HG02642 (cell line): ENCODE results near the gene ECPAS.
"Not testable (repeated sequence)": the region's sequence is repeated elsewhere in the genome, so short reads cannot be mapped to it uniquely, and the experiment has no call there.

Experiments used
- ATAC-seq: cut with Tn5 transposase; IDR thresholded peaks from one replicate; pipeline ENCODE4 v1.9.1; 2021; ENCODE audit warnings: mild to moderate bottlenecking; ENCODE audit not compliant: unreplicated experiment, poor library complexity

Gene ECPAS

DNA sequence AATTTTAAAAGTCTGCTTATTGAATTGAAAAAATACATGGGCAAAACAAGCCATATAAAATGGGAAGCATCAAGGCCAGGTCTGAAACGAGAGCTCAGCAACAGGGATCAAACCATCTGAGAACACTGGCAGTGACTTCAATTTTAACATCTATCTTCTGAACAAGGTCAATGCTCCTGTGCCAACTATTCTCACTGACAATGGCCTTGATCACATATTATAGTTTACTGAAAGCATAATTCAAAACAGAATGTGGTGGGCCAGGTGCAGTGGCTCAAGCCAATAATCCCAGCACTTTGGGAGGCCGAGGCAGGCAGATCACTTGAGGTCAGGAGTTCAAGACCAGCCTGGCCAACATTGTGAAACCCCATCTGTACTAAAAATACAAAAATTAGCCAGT lies 9.0 kb downstream of the ECPAS start:
- no peak for ATAC-seq

DNA sequence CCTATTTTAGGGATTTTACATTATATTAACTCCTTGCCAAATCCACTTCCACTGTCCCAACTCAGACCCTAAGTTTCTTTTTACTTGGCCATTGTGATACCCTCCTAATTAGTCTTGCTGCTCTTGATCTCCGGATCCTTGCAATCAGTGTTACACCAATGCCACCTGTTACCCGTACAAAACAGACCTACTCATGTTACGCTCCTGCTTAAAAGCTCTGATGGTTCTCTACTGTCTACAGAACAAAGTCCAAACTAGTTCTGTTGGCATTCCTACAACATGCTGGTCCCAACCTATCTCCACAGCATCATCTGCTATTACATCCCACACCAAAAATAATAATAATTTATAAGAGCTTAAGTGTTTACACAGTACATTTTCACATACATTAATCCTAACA lies 9.8 kb downstream of the ECPAS start:
- ATAC-seq, result no peak

DNA sequence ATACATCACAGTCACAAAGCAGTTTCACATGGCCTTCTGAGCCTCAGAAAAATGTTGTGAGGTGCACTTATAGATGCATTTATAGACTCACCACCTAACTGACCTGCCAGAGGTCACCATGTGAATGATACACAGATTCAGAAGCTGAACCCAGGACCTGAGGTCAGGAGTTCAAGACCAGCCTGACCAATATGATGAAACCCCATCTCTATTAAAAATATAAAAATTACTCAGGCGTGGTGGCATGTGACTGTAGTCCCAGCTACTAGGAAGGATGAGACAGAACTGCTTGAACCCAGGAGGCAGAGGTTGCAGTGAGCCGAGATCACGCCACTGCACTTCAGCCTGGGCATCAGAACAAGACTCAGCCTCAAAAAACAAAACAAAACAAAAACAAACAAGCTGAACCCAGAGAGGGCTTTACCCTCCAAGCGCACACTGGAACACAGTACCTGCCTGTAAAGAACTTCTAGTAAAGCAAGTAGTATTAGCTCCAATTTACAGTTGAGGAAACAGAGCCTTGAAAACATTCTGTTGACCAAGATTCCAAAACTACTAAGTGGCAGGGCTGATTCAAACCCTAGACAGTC lies 16.3 kb downstream of the ECPAS start:
- ATAC-seq, result no peak

DNA sequence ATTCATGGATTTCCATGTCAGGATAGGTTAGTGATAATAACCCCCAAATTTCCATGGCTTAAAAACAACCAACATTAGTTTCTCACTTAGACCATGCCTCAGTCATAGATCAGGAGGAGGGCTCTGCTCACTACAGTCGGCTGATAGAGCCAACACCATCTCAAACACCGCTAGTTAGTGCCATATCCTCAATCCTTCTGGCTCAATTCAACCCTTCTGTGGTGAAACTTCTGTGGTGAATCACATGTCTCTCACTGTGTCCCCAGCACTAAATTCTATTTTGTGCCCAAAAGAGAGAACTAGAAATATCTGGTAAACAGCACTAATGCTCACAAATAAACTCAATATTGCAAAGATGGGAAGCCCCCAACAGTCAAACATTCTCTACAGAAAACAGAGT lies 21.1 kb downstream of the ECPAS start:
- no peak for ATAC-seq

DNA sequence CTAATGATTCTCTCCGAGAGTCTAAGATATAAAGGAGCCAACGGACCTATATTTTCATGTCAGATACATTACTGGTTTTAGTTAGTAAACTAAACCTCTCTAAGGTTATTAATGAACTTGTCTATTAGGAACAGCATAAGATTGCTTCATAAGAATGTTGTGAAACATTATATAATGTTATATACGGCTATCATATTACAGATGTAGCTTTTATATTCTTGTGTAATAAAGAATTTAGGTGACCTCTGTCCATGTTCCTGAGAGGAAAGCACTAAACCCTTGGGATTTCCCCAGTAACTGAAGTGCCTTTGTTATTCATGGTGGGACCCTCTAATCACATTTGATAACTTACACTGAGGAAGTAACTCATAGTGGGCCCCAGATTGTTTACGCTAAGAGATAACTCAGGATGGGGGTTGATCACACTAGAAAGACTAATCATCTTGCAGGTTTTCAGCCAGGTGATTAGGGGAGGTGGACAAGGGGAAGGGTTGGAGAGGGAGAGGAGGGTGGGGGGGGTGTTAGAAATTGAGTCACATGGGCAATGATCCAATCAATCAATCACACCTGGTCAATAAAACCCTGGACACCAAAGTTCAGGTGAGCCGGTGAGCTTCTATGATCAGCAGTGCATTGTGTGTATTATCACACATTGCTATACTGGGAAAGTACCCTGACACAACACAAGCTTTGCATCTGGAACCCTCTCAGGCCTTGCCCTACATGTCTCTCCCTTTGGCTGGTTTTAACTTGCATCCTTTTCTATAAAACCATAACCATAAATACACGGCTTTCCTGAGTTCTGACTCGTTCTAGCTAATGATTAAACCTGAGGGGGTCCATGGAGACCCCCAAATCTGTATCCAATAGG lies 25.8 kb downstream of the ECPAS start:
- ATAC-seq, result no peak

DNA sequence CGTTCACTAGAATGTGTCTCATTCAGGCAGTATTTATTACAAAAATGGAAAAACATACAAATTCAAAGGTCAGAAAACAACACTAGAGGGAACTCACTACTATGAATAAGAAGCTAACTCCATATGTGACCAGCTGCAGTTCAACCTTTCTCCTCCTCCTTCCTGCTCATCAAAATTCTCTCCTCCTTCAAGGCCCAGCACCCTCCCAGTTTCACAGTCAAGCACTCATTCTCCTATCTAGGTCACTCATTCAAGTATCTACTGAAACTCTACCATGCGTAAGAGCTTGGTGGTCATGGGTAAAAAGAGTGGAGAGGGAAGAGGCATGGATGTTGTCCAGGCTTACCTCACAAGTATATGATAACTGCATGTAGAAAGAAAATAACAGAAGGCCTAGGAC lies 27.7 kb downstream of the ECPAS start:
- ATAC-seq, result peak; percentile 67

DNA sequence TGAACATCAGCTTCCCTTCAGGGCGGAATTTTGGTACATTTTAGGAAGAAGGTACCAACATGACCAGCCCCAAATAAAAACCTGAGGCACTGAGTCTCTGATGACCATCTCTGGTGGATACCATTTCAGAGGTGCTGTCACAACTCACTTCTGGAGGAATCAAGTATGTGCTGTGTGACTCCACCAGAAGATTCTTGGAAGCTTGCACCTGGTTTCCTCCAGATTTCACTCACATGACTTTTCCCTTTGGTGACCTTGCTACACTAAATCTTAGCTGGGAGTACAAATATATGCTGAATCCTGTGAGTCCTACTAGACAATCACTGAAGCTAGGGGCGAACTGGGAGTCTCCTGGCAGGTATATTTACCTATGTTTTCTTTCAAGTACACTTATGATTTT lies 28.5 kb downstream of the ECPAS start:
- ATAC-seq, result no peak

DNA sequence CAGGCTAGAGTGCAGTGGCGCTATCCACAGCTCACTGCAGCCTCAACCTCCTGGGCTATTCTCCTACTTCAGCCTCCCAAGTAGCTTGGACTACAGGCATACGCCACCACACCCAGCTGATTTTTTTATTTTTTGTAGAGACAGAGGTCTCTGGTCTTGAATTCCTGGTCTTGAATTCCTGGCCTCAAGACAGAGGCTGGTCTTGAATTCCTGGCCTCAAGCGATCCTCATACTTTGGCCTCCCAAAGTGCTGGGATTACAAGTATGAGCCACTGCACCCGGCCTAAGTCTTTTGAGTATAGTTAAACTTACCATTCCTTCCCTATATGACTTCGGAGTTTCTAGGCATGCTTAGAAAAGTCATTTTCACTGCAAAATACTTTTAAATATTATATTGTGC lies 29.4 kb downstream of the ECPAS start:
- no peak for ATAC-seq

DNA sequence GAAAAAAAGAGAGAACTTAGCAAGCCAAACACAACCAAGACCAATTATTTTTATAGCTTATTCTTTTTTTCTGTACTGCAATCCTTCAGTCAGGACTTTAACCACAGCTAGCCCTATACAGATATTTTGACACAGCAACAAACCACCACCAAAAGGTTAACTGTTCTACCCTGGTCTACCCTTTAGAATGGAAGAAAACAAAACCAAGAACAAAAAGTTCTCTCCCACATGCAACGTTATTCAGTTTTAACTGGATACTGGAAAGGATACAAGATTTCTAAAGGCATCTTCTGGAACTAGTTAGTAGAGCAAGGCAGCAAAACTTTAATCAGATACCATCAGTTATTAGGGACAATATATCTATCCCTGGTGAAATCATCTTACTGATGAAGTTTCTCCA lies 32.6 kb downstream of the ECPAS start:
- ATAC-seq, result no peak

DNA sequence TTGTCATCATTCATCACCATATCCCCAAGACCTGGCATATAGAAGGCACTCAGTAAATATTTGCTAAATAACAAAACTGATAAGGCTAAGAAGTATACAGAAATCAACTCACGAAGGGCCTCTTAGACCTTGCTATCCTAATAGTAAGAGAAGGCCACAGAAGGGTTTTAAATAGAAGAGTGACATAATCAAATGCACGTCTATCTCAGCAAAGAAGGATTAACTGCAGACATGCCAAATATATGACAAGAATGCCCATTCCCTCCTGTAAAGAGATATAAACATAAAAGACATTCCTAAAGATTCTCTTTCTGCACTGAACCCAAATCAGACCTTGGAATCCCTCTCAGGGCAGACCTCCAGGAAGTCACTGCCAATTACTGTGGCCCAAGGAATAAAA lies 34.1 kb downstream of the ECPAS start:
- ATAC-seq, result no peak

DNA sequence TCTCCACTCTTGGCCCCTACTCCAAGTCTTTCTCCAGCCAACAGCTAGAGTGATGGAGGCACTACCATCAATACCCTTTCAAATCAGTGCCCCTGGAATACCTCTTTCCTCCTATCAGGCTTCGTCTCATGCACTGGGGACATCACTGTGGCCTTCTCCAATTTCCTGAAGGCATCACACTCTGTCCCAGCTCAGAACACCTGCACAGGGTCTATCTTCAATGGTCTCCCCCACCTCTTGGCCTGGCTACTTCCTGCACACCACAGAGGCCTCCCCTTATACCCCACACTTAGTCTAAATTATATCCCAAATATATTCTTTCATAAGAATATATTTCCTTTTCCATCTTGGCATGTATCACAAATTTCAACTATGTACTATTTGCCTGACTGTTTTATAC lies 34.5 kb downstream of the ECPAS start:
- ATAC-seq, result no peak

DNA sequence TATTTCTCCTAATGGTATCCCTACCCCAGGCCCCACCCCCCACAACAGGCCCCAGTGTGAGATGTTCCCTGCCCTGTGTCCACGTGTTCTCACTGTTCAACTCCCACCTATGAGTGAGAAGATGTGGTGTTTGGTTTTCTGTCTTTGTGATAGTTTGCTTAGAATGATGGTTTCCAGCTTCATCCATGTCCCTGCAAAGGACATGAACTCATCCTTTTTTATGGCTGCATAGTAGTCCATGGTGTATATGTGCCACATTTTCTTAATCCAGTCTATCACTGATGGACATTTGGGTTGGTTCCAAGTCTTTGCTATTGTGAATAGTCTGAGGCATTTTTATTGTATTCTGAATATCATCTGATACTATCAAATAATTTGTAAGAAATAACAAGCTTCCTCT lies 38.4 kb downstream of the ECPAS start:
- ATAC-seq, result not testable (repeated sequence)

DNA sequence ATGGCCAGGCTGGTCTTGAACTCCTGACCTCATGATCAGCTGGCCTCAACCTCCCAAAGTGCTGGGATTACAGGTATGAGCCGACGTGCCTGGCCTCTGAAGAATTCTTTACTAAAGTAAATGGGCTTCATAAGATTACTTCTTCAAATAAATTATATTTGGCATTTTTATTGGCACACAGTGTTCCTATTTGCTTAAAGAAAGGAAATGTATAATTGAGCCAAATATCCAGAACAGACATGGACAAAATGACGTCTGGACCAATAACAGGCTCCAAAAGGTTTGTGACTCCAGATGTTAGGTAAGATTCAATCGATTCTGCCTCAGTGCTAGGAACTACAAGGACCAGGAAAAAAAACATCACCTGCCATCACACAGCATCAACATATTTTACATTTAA lies 40.7 kb downstream of the ECPAS start:
- no peak for ATAC-seq

DNA sequence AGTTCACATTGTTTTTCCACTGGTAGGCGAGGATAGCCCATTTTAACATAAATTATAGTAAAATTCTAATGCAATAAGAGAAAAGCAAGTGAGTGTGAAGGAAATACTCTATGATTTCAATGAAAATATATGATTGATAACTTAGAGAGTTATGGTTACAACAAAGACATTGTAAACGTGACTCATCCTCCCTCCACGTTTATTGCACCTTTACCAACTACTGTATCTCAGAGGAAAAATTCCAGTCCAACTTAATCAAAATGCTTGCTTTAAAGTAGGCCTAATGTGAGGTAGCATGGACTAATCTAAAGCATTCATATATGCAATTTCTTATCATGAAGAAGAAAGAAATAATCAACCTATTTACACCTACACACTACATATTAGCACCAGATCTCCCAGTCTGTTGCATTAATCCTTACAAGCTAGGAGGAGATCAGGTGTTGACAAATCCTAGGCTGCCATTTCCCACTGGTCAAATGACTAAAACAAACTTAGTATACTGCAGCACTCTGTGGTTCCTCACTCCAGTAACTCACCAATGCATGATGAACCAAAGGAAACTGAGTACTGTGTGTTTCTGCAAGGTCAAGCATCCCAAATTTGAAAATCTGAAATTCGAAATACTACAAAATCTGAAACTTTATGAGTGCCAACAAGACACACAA lies 41.7 kb downstream of the ECPAS start:
- ATAC-seq, result no peak

DNA sequence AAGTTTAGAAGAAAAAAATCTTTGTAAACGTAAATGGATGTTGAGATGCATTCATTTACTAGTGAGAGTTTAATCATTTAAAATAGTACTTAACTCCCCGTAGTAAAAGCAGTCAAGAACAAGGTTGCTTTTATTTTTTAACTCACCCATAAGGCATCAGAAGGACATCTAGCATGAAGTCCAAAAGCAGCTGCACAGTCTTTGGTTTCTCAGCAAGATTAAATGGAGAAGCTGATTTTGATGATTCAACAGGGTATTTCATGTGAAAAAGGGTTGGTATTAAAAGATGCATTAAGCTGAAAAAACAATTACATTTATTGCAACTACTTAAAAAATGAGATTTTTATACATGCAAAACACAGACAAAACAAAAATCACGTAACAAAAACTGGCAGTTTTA lies 44.0 kb downstream of the ECPAS start:
- ATAC-seq, result no peak

DNA sequence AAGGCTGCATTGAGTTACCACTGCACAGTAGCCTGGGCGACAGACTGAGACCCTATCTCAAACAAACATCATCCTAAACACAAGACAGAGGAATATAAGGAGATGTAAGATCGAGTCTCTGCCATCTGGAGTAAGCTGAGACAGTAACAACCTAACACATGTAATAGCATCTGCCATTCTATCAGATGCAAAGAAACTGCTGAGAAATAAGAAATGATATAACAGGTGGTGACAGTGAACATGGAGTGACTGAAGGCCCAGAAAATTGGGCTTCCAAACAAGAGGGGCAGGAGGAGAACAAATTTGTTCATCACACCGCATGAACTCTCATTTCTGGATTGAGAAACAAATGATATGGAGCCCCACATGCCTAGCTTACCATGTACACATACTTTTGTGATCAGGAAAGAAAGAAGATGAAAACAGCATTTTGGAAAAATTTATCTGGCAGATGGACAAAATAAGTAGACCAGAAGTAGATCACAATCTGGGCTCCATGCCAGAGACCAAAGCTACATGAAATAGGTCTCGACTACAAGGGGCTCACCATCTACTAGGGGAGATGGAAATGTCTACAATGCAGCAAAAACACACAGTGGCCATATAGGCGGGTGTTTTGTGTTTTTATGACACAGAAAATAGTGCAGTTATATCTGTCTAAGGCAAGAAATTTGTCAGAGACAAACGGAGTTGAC lies 45.5 kb downstream of the ECPAS start:
- ATAC-seq, result no peak

DNA sequence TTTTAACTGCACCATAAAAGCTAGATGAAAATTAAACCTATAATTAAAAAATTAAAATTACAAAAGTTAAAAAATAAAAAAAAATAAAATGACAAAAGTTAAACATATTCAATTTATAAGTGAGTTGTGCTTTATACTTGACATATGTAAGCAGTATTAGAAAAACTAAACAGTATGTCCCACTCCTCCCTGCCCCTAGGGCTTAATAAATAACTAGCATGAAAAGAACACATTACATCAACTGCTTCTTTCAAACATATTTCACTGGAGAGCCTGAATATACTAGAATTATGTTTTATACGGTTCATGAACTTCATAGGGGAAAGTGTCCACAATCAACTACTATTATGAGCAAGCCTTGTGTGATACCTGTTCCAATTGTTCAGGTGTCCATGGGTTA lies 47.6 kb downstream of the ECPAS start:
- ATAC-seq, result no peak

DNA sequence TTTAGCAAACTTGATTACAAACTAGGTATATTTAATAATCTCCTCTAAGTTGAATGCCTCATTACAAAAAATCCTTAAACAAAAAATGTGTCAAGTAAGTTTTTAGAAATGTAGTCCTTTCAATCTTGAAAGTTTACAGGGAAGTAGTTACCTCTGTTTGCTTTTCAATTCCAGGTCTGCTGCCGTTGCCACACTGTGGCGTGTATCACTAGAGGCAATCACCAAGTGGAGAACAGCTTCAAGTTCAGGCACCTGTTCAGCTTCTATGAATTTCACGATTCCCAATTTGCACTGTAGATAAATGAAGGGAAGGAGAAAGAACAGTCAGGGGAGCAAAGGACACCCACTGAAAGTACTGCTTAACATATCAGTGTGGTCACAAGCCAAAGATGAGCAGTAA lies 51.1 kb downstream of the ECPAS start:
- ATAC-seq, result no peak

DNA sequence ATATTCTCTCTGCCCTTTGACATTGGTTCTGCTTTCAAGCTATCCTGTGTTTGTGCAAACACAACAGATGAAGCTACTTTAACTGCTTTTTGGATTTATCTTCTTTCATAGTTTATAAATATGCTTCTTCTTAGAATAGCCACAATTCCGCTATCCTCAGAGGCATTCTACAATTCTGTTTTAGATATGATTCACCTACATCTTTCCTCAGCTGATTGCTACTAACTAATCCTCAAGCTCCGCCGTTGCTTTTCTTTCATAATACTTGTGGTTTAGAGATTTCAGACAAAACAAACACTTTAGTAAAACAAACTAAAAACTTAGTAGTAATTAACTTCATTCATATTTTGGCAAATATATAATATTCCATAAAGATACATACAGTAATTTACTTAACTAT lies 52.5 kb downstream of the ECPAS start:
- no peak for ATAC-seq

DNA sequence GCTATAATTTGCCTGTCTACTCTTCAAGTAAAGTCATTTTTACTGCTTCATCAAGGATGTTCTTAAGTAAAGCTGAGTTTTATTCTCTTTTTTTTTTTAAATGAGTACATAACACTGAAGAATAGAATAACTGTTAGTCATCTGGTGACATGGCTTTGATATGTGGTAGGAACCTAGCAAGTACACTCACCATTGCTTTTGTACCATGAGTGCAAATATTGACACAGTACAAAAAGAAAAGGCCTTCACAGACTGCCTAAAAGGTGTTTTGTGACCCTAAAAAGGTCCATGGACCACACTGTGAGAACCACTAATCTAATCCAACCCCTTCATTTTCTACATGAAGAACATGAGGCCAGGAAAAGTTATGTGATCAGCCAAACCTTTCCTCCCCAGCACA lies 55.0 kb downstream of the ECPAS start:
- ATAC-seq, result no peak

DNA sequence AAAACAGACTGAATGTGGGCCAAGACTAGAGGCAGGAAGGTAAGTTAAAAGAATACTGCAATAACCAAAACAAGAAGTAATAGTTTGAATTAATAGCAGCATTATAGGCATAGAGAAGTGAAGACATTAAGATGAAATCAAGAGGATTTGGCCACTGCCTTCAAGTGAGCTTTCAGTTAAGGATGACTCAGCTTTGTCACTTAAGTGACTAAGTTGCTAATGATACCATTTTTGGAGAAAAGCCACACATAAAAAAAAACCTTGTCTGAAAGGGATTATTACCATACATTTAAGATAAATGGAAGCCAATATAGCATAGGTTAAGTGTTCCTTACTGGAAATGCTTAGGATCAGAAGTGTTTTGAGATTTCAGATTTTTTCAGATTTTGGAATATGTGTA lies 57.0 kb downstream of the ECPAS start:
- no peak for ATAC-seq
